Fibroblast of skin of left quadriceps (primary cell): ENCODE data around the gene GLUL.
"Not testable (repeated sequence)": the region's sequence is repeated elsewhere in the genome, so short reads cannot be mapped to it uniquely, and the experiment has no call there.

Experiments used
- DNase-seq, 2 experiments: peaks; one replicate each; pipeline ENCODE4 v3.0.0-alpha.2; 2013; ENCODE audit warnings: low read depth in 2 of 2

GLUL gene

DNA sequence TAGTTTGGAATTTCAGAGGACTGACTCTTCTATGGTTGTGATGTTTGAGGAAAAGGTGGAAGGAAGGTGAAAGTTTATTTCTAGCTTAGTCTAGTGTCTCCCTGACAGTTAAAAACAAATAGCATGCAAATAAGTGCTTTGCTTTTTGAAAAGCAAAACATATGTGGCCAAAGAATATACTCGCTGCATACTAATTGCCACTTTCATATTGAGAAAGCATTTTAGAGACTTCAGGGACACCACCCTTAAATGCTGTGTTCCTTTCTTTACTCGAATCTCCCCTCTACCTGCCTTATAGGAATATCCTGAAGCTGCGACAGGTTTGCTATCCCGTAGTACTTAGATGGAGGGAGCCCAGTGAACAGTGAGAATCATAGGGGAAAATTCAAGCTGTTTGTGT, 23.2 kb downstream of the GLUL start:
- no peak for DNase-seq

- DNase-seq = no peak
Observed at GRCh38 chr1:182367926-182368325, 23.7 kb downstream of the GLUL start.

- no peak for DNase-seq
Observed at GRCh38 chr1:182366596-182366995, 25.0 kb downstream of the GLUL start.

GRCh38 chr1:182359645-182360044, 31.9 kb downstream of the GLUL start:
- no peak for DNase-seq

- DNase-seq = no peak
Observed at GRCh38 chr1:182357913-182358312, 33.7 kb downstream of the GLUL start.

DNA sequence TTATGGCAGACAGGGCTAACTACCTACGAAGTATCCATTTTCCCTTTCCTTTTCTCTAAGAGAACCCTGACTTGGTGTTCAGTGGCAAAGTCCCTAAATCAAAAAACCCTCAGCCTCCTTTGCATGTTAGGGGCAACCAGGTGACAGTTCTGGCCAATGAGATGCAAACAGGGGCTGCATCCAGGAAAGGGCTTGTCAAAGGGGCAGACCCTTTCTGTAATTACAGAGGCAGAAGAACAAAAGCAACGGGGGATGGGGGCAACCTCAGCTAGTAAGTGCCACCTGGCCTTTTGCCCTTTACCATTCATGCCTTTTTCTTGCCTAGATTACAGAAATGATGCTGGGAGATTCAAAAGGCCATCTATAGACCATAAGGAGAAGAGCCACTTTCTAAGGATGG, 34.4 kb downstream of the GLUL start:
- DNase-seq = no peak

- no peak for DNase-seq
Observed at GRCh38 chr1:182355723-182356098, 35.9 kb downstream of the GLUL start.

GRCh38 chr1:182351790-182352364, 39.7 kb downstream of the GLUL start:
- no peak for DNase-seq

DNA sequence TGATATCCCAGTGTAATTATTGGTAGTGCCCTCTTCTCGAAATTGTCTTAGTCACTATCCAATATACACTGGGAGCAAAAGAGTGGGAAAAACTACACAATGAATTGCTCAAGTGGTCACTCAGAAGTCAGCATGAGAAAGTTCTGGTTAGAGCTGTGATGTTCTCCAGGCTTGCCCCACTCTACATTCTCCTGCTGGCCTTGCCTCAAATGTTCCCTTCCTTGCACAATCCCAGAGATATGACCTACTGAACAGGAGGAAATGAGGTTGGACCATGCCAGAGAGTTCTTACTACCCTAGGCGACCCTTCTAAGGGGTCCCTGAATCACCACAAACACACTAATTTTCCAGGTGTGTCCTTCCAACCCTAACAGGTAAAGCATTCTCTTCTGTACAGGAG, 40.8 kb downstream of the GLUL start:
- DNase-seq = no peak

- no peak for DNase-seq
Observed at GRCh38 chr1:182348961-182349747, 42.4 kb downstream of the GLUL start.

DNA sequence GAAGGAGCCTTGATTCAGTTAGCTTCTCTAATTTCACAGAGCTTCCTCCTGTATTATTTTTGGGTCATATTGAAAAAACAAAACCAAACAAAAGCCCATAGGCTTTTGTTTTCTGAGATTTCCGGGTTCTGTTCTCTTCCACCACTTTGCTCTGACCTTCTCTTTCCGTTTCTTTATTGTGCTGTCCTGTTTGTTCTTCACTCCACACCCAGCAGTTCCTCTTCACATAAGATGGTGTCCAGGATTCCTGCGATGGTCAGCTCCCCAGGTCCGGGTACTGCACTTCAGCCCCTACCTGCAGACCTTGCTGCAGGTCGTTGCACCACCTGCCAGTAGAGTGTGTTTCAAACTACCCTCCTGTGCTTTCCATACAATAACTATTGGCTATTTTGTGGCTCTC, 44.6 kb downstream of the GLUL start:
- no peak for DNase-seq

DNA sequence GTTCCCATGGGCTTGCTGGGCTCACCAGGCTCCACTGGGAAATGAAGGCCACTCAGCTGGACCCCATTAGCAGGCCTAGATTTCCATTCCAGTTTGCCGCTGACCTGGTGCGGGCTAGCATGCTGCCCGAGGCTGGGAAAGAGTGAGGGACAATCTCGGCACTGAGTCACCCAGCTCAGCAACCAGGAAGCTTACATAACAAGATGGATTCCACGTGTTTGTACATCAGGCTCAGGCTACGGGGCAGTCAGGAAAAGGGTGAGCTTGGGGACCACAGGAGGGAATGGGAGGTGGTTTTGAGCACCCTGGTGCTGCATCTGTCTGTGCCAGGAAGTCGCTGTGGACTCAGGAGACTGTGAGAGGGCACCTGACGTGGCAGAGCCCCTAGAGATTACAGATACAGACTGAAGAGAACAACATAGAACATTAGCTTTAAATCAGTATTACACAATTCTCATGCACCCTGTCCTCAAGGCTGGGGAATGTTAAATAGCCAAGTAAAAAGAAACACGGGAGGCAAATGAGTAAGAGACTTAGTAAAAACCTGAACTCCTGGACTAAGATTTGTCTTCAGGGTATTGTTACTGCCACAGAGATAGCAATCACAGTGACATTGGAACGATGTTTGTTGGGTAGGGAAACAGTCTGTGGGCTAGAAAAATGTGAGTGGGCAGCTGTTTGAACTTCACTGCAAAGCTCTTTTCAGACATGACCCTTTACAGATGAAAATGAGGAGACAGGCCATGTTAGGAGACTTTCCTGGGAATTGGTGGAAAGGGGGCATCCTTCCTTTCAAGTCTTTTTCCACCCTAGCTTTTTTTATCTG, 51.1 kb downstream of the GLUL start:
- DNase-seq = no peak

DNA sequence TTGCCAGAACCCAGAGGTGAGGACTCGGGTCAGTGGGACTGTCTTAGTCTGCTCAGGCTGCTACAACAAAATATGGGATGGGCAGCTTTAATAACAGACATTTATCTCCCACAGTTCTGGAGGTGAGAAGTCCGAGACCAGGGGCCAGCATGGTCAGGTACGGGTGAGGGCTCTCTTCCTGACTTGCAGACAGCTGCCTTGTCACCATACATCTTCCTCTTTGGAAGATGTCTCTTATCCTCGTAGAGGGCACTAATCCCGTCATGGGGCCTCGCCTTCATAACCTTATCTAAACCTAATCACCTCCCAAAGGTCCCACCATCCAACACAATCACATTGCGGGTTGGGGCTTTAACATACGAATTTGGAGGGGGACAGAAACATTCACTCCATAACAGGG, 51.9 kb downstream of the GLUL start:
- DNase-seq = no peak

DNA sequence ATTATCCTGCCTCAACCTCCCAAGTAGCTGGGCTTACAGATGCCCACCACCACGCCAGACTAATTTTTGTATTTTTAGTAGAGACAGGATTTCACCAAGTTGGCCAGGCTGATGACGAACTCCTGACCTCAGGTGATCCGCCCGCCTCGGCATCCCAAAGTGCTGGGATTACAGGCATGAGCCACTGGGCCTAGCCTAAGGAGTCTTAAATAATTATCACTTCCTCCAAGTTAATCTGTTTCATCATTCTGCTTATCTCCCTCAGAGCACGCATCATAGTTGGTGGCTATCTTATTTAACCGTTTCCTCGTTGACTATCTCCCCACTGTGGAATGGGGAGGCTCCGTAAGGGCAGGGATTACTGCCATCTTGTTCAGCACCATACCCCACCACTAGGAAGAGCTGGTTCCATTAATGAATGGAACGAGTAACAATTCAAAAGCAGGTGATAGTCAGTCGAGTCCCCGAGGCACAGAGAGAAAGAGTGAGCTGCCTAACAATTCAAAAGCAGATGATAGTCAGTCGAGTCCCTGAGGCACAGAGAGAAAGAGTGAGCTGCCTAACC, 52.7 kb downstream of the GLUL start:
- DNase-seq = no peak

DNA sequence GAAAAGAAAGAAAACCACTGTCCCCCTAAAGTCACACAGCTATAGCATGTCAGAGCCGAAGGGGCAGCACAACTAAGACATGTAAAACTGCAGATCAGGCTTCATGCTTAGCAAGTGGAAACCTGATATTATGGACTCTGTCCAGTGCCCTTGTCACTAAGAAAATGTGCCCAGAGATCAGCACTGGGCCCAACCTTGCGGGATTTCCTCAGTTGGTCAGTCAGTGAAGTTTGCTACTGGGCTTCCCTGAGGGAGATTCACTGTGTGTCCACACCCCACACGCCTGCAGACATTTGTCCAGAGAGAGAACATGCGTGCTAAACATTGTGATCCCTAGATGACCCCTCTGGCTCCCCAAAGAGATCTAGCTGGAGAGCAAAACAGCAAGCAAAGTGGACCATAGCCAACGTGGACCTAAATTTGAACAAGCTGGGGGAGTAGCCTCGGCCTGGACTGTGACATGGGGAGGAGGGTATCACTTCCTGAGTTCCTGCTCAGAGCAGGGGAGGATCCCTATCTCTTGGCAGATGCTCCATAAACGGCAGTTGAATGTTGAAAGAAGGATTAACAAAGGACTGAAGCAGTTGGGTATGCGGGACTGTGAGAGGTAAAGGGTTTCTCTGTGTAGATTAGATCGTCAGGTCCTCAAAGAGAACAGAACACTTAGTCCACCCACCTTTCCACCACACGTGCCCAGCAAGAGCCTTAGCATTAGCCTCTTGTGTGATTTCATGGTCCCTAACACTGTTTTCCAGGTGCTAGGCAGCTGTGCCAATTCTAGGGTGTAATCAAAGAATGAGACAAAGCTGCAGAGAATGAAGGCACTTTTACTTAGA, 53.6 kb downstream of the GLUL start:
- DNase-seq = no peak

- no peak for DNase-seq
Observed at GRCh38 chr1:182335771-182336566, 55.6 kb downstream of the GLUL start.

DNA sequence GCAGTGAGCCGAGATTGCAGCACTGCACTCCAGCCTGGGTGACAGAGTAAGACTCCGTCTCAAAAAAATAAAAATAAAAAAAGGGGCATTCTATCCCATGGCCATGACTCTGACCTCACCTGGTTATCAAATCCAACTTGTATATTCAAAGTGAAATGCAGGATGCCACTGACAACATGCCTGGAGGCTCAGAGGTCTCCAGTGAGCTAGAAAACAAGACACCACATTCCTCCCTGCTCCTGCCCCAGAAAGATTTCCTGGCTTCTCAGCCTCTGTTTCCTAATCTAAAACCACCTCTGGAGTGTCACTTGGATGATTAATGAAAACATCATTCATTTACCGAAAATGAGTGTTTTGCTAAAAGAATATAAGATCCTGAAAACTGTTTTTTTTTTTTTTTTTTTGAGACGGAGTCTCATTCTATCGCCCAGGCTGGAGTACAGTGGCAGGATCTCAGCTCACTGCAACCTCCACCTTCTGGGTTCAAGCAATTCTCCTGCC, 58.5 kb downstream of the GLUL start:
- DNase-seq = not testable (repeated sequence)

DNA sequence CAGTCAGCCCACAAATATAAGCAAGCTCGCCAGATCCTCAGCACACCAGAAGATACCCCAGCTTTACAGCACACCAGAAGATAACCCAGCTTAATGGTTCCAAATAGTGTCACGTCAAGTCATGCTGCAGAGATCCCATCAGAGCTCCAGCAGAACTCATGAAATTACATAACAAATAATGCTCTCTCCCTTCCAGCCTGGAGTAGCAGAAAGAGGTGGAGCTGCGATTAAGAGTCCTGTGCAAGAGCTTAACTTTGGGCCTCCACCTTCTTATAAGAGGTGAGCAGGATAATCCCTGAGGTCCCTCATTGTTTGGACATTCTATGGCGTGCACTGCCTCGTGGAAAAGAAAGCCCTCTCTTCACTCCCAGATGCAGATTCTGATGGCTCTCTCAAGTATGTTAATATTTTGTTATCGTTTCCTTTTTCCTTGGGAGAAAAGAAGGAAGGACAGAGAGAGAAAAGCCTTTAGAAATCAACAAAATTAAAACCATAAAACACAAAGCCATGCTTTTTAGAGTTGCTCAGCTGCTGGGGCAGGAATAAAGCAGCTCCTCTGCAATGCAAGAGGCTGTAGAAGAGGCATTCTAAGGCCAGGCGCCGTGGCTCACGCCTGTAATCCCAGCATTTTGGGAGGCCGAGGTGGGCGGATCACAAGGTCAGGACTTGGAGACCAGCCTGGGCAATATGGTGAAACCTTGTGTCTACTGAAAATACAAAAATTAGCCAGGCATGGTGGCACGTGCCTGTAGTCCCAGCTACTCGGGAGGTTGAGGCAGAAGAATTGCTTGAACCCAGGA, 59.1 kb downstream of the GLUL start:
- no peak for DNase-seq
